LNCaP clone FGC (cell line): ENCODE data around the gene FOXA2.

Experiments used
- DNase-seq: peaks from one replicate; pipeline ENCODE4 v3.0.0-alpha.2; 2011; ENCODE audit warnings: low read depth
- H3K4me3 ChIP-seq: 2 replicates; pipeline ENCODE4 v1.5.1; 2011; ENCODE audit warnings: mild to moderate bottlenecking, low read depth, low read length, control low read depth
- CTCF ChIP-seq: IDR thresholded peaks from 2 replicates; pipeline ENCODE4 v1.5.1; 2012; ENCODE audit warnings: mild to moderate bottlenecking; ENCODE audit not compliant: control insufficient read depth, insufficient read depth; ENCODE audit errors: extremely low read depth

FOXA2 gene

GRCh38 chr20:22584922-22585785 lies 782 bp upstream of the FOXA2 start:
- DNase-seq: no peak
- H3K4me3 ChIP-seq: no peak overlapping the region
- TF ChIP-seq CTCF: no peak

GRCh38 chr20:22583773-22584521 lies 425 bp downstream of the FOXA2 start:
- H3K4me3 ChIP-seq: no peak overlapping the region
- TF ChIP-seq CTCF: no peak
- DNase-seq: no peak

GRCh38 chr20:22582964-22583772 lies 1.2 kb downstream of the FOXA2 start:
- TF ChIP-seq CTCF: no peak
- no peak overlapping the region for H3K4me3 ChIP-seq
- DNase-seq: no peak

GRCh38 chr20:22582386-22582963 lies 1.9 kb downstream of the FOXA2 start:
- DNase-seq: no peak
- no peak overlapping the region for H3K4me3 ChIP-seq
- no peak for TF ChIP-seq CTCF

GRCh38 chr20:22581437-22582385 lies 2.7 kb downstream of the FOXA2 start:
- DNase-seq: no peak
- TF ChIP-seq CTCF: no peak
- no peak overlapping the region for H3K4me3 ChIP-seq
